K562 (cell line): Measurements from ENCODE around the gene WNT11. TPM values are rescaled to one million over a fixed set of nuclear protein-coding genes. Genes with fewer than 3 reads are reported as not detected.

Source experiments
- CCNT2 ChIP-seq: IDR thresholded peaks from 2 replicates; pipeline ENCODE4 v1.6.1; 2011; ENCODE audit warnings: borderline replicate concordance, low read depth, mild to moderate bottlenecking, moderate library complexity, mixed read lengths, low read length; ENCODE audit not compliant: insufficient read length; ENCODE audit errors: extremely low read depth
- FIP1L1 ChIP-seq: fragments of 200-400 bp; formaldehyde crosslinking; IDR thresholded peaks from 2 replicates; pipeline ENCODE4 v1.6.1; 2018; ENCODE audit warnings: mild to moderate bottlenecking, low read depth, low read length; ENCODE audit not compliant: poor library complexity, severe bottlenecking
- KDM2B ChIP-seq: fragments of 250-450 bp; sonication (Bioruptor Pico); IDR thresholded peaks from 2 replicates; pipeline ENCODE4 v1.8.0; 2021; ENCODE audit warnings: mild to moderate bottlenecking, moderate library complexity
- MAZ ChIP-seq, 2 experiments: fragments of 450-650 bp in 1 of 2; sonication (generic) in 1 of 2; formaldehyde crosslinking; IDR thresholded peaks in 1 of 2; conservative IDR thresholded peaks in 1 of 2; 2 replicates each; pipeline versions ENCODE4 v1.4.0 to v1.5.0; 2020; ENCODE audit warnings: mild to moderate bottlenecking in 1 of 2, missing genetic modification reagents in 1 of 2
- MYC ChIP-seq, 2 experiments: fragments of 250-450 bp in 1 of 2; sonication (Bioruptor Pico) in 1 of 2; IDR thresholded peaks; 2 replicates each; pipeline versions ENCODE4 v1.5.1 to v1.6.1; 2012 to 2021; ENCODE audit warnings: low read depth in 2 of 2, borderline replicate concordance in 1 of 2, improper control_type of control experiment in 1 of 2, low read length in 1 of 2, mild to moderate bottlenecking in 1 of 2, moderate library complexity in 1 of 2
- PHF21A ChIP-seq: fragments of 450-650 bp; IDR thresholded peaks from 2 replicates; pipeline ENCODE4 v1.6.1; 2017; ENCODE audit warnings: low read depth, borderline replicate concordance
- PTRF ChIP-seq: fragments of 450-650 bp; IDR thresholded peaks from 2 replicates; pipeline ENCODE4 v1.6.1; 2016; ENCODE audit warnings: mild to moderate bottlenecking, missing genetic modification characterization, missing compliant biosample characterization
- RNF2 ChIP-seq: sonication (generic); IDR thresholded peaks from 2 replicates; pipeline ENCODE4 v1.6.1; 2016
- STAT5A ChIP-seq: IDR thresholded peaks from 2 replicates; pipeline ENCODE4 v1.6.1; 2012; ENCODE audit warnings: low read length, inconsistent platforms, borderline replicate concordance
- TAF7 ChIP-seq: fragments of 450-650 bp; IDR thresholded peaks from 2 replicates; pipeline ENCODE4 v1.6.1; 2016; ENCODE audit warnings: missing genetic modification characterization, missing compliant biosample characterization
- polyA plus RNA-seq, 8 experiments: library from polyadenylated mRNA; depleted of rRNA in 4 of 8; stranded (reverse) in 5 of 8; unstranded in 3 of 8; fragments of >200 nt; fragmentation: Nextera tagmentation in 2 of 8; fragmentation: Illumina TruSeq in 1 of 8; extraction: Ambion mirVana in 2 of 8; extraction: Trizol in 1 of 8; gene quantifications; 2 replicates each; pipeline versions ENCODE4 v1.2.1 to v1.2.3, GENCODE V29; 2011 to 2014; ENCODE audit warnings: inconsistent platforms in 1 of 8, missing spikeins in 1 of 8
- total RNA-seq, 7 experiments: library from RNA; depleted of rRNA in 6 of 7; stranded (reverse); fragments of >200 nt in 6 of 7; fragmentation: Illumina TruSeq in 2 of 7; extraction: Trizol in 2 of 7; gene quantifications; 2 replicates each; pipeline versions ENCODE4 v1.2.1 to v1.2.3, GENCODE V29; 2011 to 2021; ENCODE audit warnings: low replicate concordance in 1 of 7
- TF ChIP-seq, protein P1 (sequence below): fragments of 150-350 bp; IDR thresholded peaks from 2 replicates; pipeline ENCODE4 v1.6.1; 2014; ENCODE audit warnings: low read depth, mild to moderate bottlenecking, low read length, borderline replicate concordance
- TF ChIP-seq, protein P2 (sequence below): sonication (generic); formaldehyde crosslinking; IDR thresholded peaks from 2 replicates; pipeline ENCODE4 v1.8.0; 2022; ENCODE audit warnings: mild to moderate bottlenecking, low read depth, missing genetic modification reagents
- TF ChIP-seq, protein P3 (sequence below): fragments of 450-650 bp; IDR thresholded peaks from 2 replicates; pipeline ENCODE4 v1.6.1; 2016
- TF ChIP-seq, protein P4 (sequence below): IDR thresholded peaks from 2 replicates; pipeline ENCODE4 v1.6.1; 2012; ENCODE audit warnings: low read depth, low read length, improper control_type of control experiment, borderline replicate concordance
- TF ChIP-seq, protein P5 (sequence below), 2 experiments: IDR thresholded peaks; 2 replicates each; pipeline ENCODE4 v1.6.1; 2012; ENCODE audit warnings: improper control_type of control experiment in 2 of 2, low read depth in 2 of 2, low read length in 2 of 2, borderline replicate concordance in 1 of 2

The WNT11 gene
- total and polyA plus RNA-seq, 9 of the 15 experiments (the other 6 are each of a cell fraction or from before 2014, with no cell fraction given): 0.03 to 0.20 (median 0.09) TPM; not detected in 4

DNA sequence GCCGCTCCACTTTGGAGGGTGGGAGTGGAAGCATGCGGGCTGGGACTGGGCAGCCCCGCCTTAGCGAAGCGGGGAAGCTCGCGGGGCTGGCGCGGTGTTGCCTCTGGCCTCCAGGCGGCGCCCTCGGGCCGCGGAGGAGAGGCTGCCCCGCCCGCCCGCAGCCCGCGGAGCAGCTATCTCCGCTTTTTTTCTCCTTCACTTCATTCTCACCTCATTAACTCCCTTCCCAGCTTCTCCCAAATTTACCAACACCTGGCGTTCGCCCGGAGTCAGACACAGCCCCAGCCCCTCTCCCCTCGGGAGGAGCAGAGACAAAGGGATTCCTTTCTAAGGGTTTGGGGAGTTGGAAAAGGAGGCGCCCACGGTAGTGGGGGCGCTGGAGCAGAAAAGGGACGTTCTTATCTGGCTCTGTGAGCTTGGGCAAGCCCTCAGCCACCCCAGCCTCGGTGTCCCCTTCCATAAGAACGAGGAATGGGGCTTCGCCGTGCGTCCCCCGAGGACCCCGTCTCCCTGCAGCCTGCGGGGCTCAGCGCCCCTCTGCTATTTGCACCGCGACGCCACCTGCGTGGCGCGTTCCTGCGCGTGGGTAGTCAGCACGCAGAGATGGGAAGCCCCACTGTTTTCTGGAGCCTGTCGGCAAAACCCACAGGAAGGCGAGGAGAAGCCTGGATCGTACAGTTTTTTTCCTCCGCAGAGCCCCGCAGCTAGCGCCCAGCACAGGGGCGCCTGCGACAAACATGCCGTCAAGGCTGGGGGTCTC lies 1.5 kb upstream of the WNT11 start (continued):
- TF ChIP-seq, protein P1, sequence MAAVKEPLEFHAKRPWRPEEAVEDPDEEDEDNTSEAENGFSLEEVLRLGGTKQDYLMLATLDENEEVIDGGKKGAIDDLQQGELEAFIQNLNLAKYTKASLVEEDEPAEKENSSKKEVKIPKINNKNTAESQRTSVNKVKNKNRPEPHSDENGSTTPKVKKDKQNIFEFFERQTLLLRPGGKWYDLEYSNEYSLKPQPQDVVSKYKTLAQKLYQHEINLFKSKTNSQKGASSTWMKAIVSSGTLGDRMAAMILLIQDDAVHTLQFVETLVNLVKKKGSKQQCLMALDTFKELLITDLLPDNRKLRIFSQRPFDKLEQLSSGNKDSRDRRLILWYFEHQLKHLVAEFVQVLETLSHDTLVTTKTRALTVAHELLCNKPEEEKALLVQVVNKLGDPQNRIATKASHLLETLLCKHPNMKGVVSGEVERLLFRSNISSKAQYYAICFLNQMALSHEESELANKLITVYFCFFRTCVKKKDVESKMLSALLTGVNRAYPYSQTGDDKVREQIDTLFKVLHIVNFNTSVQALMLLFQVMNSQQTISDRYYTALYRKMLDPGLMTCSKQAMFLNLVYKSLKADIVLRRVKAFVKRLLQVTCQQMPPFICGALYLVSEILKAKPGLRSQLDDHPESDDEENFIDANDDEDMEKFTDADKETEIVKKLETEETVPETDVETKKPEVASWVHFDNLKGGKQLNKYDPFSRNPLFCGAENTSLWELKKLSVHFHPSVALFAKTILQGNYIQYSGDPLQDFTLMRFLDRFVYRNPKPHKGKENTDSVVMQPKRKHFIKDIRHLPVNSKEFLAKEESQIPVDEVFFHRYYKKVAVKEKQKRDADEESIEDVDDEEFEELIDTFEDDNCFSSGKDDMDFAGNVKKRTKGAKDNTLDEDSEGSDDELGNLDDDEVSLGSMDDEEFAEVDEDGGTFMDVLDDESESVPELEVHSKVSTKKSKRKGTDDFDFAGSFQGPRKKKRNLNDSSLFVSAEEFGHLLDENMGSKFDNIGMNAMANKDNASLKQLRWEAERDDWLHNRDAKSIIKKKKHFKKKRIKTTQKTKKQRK: no peak
- no peak for TF ChIP-seq TAF7
- TF ChIP-seq MAZ (CRISPR knock-in tag; conservative IDR thresholded peaks at IDR 0.05 in 1 of 2, IDR thresholded peaks at IDR 0.05 in 1 of 2): peak; percentile 96 to 98
- peak; percentile 59 for TF ChIP-seq CCNT2
- TF ChIP-seq STAT5A: no peak
- TF ChIP-seq PHF21A: 0 out of 2 replicates have a peak, but pooled peaks have one; percentile 36
- peak; percentile 21 for TF ChIP-seq FIP1L1
- TF ChIP-seq PTRF (tag): no peak
- 0 out of 2 replicates have a peak, but pooled peaks have one; percentile 38 for TF ChIP-seq RNF2
- peak; percentile 87 for TF ChIP-seq KDM2B
- TF ChIP-seq, protein P2, sequence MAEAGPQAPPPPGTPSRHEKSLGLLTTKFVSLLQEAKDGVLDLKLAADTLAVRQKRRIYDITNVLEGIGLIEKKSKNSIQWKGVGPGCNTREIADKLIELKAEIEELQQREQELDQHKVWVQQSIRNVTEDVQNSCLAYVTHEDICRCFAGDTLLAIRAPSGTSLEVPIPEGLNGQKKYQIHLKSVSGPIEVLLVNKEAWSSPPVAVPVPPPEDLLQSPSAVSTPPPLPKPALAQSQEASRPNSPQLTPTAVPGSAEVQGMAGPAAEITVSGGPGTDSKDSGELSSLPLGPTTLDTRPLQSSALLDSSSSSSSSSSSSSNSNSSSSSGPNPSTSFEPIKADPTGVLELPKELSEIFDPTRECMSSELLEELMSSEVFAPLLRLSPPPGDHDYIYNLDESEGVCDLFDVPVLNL: no peak
- TF ChIP-seq, protein P3, sequence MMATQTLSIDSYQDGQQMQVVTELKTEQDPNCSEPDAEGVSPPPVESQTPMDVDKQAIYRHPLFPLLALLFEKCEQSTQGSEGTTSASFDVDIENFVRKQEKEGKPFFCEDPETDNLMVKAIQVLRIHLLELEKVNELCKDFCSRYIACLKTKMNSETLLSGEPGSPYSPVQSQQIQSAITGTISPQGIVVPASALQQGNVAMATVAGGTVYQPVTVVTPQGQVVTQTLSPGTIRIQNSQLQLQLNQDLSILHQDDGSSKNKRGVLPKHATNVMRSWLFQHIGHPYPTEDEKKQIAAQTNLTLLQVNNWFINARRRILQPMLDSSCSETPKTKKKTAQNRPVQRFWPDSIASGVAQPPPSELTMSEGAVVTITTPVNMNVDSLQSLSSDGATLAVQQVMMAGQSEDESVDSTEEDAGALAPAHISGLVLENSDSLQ: no peak
- TF ChIP-seq, protein P4, sequence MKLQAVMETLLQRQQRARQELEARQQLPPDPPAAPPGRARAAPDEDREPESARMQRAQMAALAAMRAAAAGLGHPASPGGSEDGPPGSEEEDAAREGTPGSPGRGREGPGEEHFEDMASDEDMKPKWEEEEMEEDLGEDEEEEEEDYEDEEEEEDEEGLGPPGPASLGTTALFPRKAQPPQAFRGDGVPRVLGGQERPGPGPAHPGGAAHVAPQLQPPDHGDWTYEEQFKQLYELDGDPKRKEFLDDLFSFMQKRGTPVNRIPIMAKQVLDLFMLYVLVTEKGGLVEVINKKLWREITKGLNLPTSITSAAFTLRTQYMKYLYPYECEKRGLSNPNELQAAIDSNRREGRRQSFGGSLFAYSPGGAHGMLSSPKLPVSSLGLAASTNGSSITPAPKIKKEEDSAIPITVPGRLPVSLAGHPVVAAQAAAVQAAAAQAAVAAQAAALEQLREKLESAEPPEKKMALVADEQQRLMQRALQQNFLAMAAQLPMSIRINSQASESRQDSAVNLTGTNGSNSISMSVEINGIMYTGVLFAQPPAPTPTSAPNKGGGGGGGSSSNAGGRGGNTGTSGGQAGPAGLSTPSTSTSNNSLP: no peak
- TF ChIP-seq MYC (IDR thresholded peaks at IDR 0.05; ENCODE audit: low read depth, low read length): peak; percentile 59; the same call in 1 of the 2 replicates
- TF ChIP-seq MYC (CRISPR knock-in tag; IDR thresholded peaks at IDR 0.05; ENCODE audit: borderline replicate concordance, low read depth): no peak
- TF ChIP-seq, protein P5, sequence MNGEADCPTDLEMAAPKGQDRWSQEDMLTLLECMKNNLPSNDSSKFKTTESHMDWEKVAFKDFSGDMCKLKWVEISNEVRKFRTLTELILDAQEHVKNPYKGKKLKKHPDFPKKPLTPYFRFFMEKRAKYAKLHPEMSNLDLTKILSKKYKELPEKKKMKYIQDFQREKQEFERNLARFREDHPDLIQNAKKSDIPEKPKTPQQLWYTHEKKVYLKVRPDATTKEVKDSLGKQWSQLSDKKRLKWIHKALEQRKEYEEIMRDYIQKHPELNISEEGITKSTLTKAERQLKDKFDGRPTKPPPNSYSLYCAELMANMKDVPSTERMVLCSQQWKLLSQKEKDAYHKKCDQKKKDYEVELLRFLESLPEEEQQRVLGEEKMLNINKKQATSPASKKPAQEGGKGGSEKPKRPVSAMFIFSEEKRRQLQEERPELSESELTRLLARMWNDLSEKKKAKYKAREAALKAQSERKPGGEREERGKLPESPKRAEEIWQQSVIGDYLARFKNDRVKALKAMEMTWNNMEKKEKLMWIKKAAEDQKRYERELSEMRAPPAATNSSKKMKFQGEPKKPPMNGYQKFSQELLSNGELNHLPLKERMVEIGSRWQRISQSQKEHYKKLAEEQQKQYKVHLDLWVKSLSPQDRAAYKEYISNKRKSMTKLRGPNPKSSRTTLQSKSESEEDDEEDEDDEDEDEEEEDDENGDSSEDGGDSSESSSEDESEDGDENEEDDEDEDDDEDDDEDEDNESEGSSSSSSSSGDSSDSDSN (IDR thresholded peaks at IDR 0.05; ENCODE audit: borderline replicate concordance in 1 of 2, low read depth in 2 of 2, low read length in 2 of 2): 0 out of 4 replicates have a peak, but pooled peaks of 1 of the 2 experiments have one; percentile 37
